ENCODE measurements around the gene FAM171A1.

FAM171A1 gene

DNA sequence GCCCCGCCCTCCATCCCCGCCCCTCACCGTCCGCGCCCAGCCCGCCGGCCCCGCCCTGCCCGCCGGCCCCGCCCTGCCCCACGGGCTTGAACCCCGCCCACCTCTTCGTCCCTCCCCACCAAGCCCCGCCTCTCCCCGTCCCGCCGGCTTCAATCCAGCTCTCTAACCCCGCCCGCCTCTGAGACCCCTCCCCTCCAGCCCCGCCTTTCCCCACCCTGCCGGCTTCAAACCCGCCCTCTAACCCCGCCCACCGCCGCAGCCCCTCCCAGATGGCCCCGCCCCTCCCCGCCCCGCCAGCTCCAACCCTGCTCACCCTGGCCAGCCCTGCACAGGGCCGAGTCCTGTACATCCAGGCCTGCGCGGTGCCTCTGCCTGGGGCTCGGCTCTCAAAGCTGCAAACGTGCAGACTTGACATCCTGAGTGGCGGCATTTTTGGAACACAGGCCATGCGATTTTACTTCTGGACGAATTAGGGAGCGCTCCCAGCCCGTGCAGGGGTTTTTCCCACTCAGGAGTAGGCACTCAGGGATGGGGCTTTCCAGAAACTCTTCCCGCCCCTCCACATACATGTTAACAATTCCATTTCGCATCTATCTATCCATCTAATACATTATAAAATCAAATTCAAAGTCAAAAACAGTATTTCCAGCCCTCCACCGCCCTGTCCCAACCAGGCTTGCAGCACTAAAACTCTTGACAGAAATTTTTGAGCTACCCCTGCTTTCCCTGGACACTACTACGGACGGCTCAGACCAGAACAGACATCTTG is 202.1 kb downstream of the FAM171A1 start:
- TF ChIP-seq, protein P1, sequence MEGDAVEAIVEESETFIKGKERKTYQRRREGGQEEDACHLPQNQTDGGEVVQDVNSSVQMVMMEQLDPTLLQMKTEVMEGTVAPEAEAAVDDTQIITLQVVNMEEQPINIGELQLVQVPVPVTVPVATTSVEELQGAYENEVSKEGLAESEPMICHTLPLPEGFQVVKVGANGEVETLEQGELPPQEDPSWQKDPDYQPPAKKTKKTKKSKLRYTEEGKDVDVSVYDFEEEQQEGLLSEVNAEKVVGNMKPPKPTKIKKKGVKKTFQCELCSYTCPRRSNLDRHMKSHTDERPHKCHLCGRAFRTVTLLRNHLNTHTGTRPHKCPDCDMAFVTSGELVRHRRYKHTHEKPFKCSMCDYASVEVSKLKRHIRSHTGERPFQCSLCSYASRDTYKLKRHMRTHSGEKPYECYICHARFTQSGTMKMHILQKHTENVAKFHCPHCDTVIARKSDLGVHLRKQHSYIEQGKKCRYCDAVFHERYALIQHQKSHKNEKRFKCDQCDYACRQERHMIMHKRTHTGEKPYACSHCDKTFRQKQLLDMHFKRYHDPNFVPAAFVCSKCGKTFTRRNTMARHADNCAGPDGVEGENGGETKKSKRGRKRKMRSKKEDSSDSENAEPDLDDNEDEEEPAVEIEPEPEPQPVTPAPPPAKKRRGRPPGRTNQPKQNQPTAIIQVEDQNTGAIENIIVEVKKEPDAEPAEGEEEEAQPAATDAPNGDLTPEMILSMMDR (conservative IDR thresholded peaks at IDR 0.05; ENCODE audit: low read depth, low read length) = no peak
- Histone ChIP-seq H3K4me2 (peak overlapping the region; percentile 89), H3K27ac (no peak overlapping the region), H2AFZ (ENCODE audit: low read depth) (peak overlapping the region; percentile 86; the same call in 1 of the 2 replicates), H3K79me2 (ENCODE audit: insufficient read depth, low read depth) (peaks cover 5% of the 10 kb centered on the region; the same call in 1 of the 2 replicates), H3K36me3 (ENCODE audit: insufficient read depth) (no peaks in the 10 kb centered on the region), H3K27me3 (ENCODE audit: insufficient read depth, low read depth) (no peaks in the 10 kb centered on the region), H3K4me1 (ENCODE audit: low read depth, poor library complexity, severe bottlenecking) (peaks cover 17% of the 10 kb centered on the region), H3K9ac (no peak overlapping the region), H4K20me1 (ENCODE audit: insufficient read depth) (no peaks in the 10 kb centered on the region), H3K4me3 (IDR thresholded peaks at IDR 0.05; ENCODE audit: insufficient read depth, low read depth, low read length) (no peak overlapping the region)

DNA sequence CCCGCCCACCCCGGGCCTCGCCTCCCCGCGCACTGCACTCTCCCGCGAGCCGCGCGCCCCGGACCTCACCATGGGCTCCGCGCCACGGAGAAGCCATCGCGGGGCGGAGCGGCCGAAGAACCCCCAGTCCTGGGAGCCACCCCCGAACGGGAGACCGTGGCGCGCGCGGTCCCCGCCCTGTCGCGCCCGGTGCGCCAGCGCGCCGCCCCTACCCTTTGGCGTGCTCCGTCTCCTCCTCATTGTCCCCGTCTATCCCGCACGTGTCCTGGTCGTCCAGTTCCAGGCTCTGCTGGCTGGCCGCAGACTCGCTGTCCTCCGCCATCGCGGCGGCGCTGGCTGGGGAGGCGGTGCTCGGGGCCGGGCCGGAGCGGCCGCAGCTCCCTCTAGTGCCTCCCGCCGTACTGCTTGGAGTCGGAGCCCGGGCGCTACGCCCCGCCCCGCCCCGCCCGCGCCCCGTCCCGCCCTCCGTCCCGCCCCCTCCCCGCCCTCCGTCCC is 202.8 kb downstream of the FAM171A1 start, which contains the start of gene NMT2:
Gene NMT2, minus strand, starts transcription at position 403 of the 495 bp plus-strand sequence. Its CDS starts 81 bp downstream, at position 322.
- TF ChIP-seq, protein P1 (conservative IDR thresholded peaks at IDR 0.05; ENCODE audit: low read depth, low read length) = no peak
- H3K4me2 ChIP-seq = peak within 1 kb of the TSS; percentile 89
- H3K27ac ChIP-seq = peak within 1 kb of the TSS; percentile 35; the same call in 1 of the 2 replicates
- H2AFZ ChIP-seq (ENCODE audit: low read depth) = peak within 1 kb of the TSS; percentile 89
- H3K4me1 ChIP-seq (ENCODE audit: low read depth, poor library complexity, severe bottlenecking) = peaks cover 17% of the 10 kb centered on the region
- H3K79me2 ChIP-seq (ENCODE audit: insufficient read depth, low read depth) = peaks cover 6% of the 10 kb centered on the region; the same call in 1 of the 2 replicates
- H3K4me3 ChIP-seq (IDR thresholded peaks at IDR 0.05; ENCODE audit: insufficient read depth, low read depth, low read length) = peak within 1 kb of the TSS; percentile 36
- no peaks in the 10 kb centered on the region for H4K20me1 ChIP-seq (ENCODE audit: insufficient read depth)
- peak within 1 kb of the TSS; percentile 56 for H3K9ac ChIP-seq
- no peaks in the 10 kb centered on the region for H3K27me3 ChIP-seq (ENCODE audit: insufficient read depth, low read depth)
- no peaks in the 10 kb centered on the region for H3K36me3 ChIP-seq (ENCODE audit: insufficient read depth)

DNA sequence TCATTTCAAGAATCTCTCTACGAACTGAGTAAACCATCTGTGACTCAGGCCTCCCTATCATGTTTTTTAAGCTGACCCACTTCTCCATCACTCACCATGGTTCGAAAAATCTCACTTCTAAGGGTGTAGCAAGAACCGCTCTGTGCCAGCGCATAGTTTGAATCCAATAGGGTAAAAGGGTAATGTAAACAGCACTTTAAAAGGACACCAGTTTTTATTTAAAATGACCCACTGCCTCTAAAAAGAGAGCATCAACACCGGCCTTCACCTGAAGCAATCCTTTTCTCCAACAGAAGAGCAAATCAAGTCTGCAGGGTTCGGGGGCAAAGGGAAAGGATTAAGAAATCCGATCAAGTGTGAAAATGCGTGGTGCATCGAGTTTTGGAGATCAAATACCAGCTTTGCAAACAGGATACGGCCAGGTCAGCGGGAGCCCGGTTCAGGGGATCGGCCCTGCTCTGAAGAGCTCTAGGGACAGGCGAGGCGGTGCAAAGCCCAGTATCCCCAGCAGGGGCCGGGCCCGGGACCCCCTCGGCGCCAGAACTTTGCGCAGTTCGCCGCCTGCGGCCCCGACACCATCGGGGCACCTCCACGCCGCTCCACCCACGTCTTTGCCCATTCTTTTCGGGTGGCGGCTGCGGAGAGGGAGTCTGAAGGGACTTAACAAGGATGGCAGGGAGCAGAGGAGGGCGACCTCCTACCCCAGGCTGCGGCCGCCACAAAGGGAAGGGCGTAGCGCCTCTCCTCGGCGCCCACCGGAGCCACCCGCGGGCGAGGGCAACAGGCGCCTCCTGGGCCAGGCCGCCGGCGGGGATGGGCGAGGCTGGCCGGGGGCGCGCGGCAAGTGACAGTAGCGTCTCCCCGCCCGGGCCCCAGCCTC is 203.4 kb downstream of the FAM171A1 start:
- Histone ChIP-seq H2AFZ (ENCODE audit: low read depth) (peak overlapping the region; percentile 89), H3K9ac (peak overlapping the region; percentile 56; the same call in 1 of the 2 replicates), H3K4me1 (ENCODE audit: low read depth, poor library complexity, severe bottlenecking) (peaks cover 17% of the 10 kb centered on the region), H3K4me3 (IDR thresholded peaks at IDR 0.05; ENCODE audit: insufficient read depth, low read depth, low read length) (peak overlapping the region; percentile 36), H3K36me3 (ENCODE audit: insufficient read depth) (no peaks in the 10 kb centered on the region), H4K20me1 (ENCODE audit: insufficient read depth) (no peaks in the 10 kb centered on the region), H3K79me2 (ENCODE audit: insufficient read depth, low read depth) (peaks cover 12% of the 10 kb centered on the region; the same call in 1 of the 2 replicates), H3K27ac (no peak overlapping the region; the same call in 1 of the 2 replicates), H3K4me2 (peak overlapping the region; percentile 87), H3K27me3 (ENCODE audit: insufficient read depth, low read depth) (no peaks in the 10 kb centered on the region)
- TF ChIP-seq, protein P1 (conservative IDR thresholded peaks at IDR 0.05; ENCODE audit: low read depth, low read length) = peak; percentile 24; the same call in 1 of the 2 replicates

DNA sequence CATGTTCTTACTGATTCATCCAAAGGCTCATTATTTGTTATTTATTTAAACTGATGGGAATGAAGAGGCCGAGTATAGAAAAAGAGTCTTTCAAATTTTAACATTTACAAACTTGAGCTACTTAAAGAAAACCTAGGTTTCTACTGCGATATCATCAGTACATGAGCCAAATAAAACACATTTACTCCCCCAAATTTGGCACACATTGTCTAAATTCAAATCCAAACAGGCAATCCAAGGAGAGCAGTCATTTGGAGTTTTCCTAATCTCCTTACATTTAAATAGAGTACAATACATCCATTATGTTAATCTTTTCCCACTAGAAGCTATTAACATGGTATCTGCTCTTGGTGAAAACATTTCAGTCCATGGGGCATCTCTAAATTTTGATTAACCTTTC is 204.8 kb downstream of the FAM171A1 start:
- no peak overlapping the region; the same call in 1 of the 2 replicates for H3K4me2 ChIP-seq
- TF ChIP-seq, protein P1 (conservative IDR thresholded peaks at IDR 0.05; ENCODE audit: low read depth, low read length) = no peak
- H3K36me3 ChIP-seq (ENCODE audit: insufficient read depth) = no peaks in the 10 kb centered on the region
- H3K27me3 ChIP-seq (ENCODE audit: insufficient read depth, low read depth) = no peaks in the 10 kb centered on the region
- H3K9ac ChIP-seq = no peak overlapping the region
- H2AFZ ChIP-seq (ENCODE audit: low read depth) = no peak overlapping the region
- H3K27ac ChIP-seq = no peak overlapping the region
- H4K20me1 ChIP-seq (ENCODE audit: insufficient read depth) = no peaks in the 10 kb centered on the region
- H3K79me2 ChIP-seq (ENCODE audit: insufficient read depth, low read depth) = peaks cover 12% of the 10 kb centered on the region; the same call in 1 of the 2 replicates
- H3K4me1 ChIP-seq (ENCODE audit: low read depth, poor library complexity, severe bottlenecking) = peaks cover 17% of the 10 kb centered on the region
- no peak overlapping the region for H3K4me3 ChIP-seq (IDR thresholded peaks at IDR 0.05; ENCODE audit: insufficient read depth, low read depth, low read length)

Data from KMS-11 (cell line).